Stomach (tissue), 4 donors: ENCODE results near the gene DOCK3.

Experiments
- POLR2AphosphoS5 ChIP-seq, 3 donors: sonication (generic); formaldehyde crosslinking; IDR thresholded peaks; one replicate each; pipeline ENCODE4 v1.6.1; 2016; ENCODE audit warnings: antibody characterized with exemption in 3 of 3
- TF ChIP-seq, protein P1 (sequence below), 7 experiments: fragments of 450-650 bp in 4 of 7; fragments of 200-600 bp in 3 of 7; sonication (generic) in 3 of 7; IDR thresholded peaks; one replicate each; pipeline ENCODE4 v1.5.1; 2016 to 2019; ENCODE audit warnings: antibody characterized with exemption in 7 of 7, control low read depth in 2 of 7, mild to moderate bottlenecking in 1 of 7

DNA sequence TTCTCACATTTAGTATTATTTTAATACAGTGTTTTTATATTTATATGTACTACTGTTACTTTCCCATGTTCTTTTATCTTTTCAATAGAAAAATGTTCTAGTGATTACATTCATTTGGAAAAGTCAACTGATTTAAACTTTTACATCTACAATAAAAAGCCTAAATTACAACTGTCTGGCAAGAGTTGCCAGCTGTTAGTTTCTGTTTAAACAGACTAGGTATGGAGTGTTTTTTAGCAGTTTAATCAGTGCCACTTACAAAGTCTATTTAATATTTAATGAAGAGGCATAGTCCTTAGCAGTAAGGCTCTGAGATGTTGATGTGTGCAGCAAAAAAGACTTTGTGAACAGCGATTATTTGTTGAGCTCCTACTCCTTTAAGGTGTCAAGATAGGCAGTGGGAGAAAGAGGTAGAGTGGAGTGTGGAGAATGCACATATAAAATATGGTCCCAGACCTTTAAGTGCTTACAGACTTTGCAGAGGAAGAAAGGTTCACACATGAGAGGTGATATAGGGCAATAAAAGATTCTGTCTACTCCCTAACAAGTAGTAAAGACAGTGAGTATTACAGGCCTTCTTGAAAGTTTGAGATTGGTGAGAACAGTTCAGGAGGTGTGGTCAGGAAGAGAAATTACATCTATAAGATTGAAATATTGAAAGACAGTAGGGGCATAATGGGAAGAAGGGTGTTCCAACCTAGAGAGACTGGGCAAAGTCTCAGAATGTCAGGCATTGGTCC, 320.5 kb downstream of the DOCK3 start:
- TF ChIP-seq, protein P1, sequence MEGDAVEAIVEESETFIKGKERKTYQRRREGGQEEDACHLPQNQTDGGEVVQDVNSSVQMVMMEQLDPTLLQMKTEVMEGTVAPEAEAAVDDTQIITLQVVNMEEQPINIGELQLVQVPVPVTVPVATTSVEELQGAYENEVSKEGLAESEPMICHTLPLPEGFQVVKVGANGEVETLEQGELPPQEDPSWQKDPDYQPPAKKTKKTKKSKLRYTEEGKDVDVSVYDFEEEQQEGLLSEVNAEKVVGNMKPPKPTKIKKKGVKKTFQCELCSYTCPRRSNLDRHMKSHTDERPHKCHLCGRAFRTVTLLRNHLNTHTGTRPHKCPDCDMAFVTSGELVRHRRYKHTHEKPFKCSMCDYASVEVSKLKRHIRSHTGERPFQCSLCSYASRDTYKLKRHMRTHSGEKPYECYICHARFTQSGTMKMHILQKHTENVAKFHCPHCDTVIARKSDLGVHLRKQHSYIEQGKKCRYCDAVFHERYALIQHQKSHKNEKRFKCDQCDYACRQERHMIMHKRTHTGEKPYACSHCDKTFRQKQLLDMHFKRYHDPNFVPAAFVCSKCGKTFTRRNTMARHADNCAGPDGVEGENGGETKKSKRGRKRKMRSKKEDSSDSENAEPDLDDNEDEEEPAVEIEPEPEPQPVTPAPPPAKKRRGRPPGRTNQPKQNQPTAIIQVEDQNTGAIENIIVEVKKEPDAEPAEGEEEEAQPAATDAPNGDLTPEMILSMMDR (IDR thresholded peaks at IDR 0.05) = no peak
- TF ChIP-seq POLR2AphosphoS5 (IDR thresholded peaks at IDR 0.05) = no peak
